GM18505 (cell line): ENCODE results near the gene CDC42BPA.

Source experiments
- ATAC-seq: cut with Tn5 transposase; IDR thresholded peaks from one replicate; pipeline ENCODE4 v1.9.1; 2021; ENCODE audit not compliant: unreplicated experiment
- POLR2A ChIP-seq: IDR thresholded peaks from 4 replicates; pipeline ENCODE4 v1.6.1; 2011; ENCODE audit warnings: borderline replicate concordance; ENCODE audit not compliant: insufficient read depth, insufficient read length; ENCODE audit errors: extremely low read depth

The CDC42BPA gene

DNA sequence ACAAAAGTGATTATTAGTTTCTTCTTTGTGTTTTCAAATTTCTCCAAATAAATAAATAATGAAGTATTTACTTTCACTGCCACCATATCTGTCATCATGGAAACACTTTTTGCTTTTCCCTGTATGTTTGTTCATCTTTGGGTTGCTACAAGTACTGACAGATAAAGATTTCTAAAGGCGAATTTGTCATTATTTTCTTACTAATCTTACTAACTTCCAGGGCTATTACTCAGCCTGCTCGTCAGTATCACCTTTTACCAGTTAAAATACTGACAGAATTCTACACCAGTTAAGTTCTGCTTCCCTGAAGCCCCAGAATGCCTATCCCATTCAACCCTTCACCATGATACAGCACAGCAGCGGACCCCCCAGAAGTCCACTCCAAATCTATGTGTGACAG is 106.1 kb downstream of the CDC42BPA start:
- no peak for ATAC-seq
- TF ChIP-seq POLR2A, result no peak

DNA sequence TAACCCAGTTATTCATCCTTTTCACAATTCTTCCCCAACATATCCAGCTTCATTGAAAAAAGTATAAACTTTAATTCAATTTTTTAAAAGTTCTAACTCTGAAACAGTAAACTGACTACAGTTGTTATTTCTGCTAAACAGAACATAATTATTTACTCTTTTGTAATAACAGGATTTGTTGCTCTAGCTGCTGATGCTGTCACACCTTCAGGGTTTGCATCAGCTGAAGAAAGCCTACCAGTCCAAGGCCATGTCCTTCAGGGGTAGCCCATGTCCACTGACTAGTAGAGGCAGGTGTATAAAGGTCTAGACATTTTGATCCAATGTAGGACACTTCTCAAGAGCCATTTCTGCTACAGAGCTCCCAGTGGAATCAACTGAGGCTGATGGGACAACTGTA is 107.7 kb downstream of the CDC42BPA start:
- TF ChIP-seq POLR2A, result no peak
- ATAC-seq, result no peak

GRCh38 chr1:227197064-227197463 is 121.2 kb downstream of the CDC42BPA start:
- no peak for TF ChIP-seq POLR2A
- no peak for ATAC-seq

- ATAC-seq, result peak; percentile 74
- no peak for TF ChIP-seq POLR2A
Measured at GRCh38 chr1:227192163-227192562, 126.1 kb downstream of the CDC42BPA start.

- TF ChIP-seq POLR2A, result no peak
- ATAC-seq, result no peak
Measured at GRCh38 chr1:227191607-227192006, 126.7 kb downstream of the CDC42BPA start.

DNA sequence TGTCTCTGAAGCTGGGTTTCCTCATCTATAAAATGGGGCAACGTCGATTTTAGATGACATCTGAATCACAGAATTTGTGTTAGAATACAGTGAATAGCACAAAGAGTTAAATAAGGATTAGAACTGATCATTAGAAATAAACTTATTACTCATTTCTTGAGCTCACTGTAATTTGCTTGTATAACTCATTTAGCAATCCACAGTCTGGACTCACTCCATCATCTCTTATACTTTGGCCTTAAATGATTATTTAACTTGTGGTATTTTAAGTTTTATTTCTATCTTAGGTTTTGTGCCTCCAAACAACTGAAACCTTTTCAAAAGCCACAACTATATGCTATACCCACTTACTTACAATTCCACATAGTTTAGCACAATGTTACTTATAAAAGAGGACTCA is 128.0 kb downstream of the CDC42BPA start:
- ATAC-seq, result no peak
- TF ChIP-seq POLR2A, result no peak

- no peak for TF ChIP-seq POLR2A
- ATAC-seq, result no peak
Measured at GRCh38 chr1:227185291-227185690, 133.0 kb downstream of the CDC42BPA start.

- ATAC-seq, result no peak
- no peak for TF ChIP-seq POLR2A
Measured at GRCh38 chr1:227182012-227182411, 136.3 kb downstream of the CDC42BPA start.

- TF ChIP-seq POLR2A, result no peak
- no peak for ATAC-seq
Measured at GRCh38 chr1:227175611-227176010, 142.7 kb downstream of the CDC42BPA start.

DNA sequence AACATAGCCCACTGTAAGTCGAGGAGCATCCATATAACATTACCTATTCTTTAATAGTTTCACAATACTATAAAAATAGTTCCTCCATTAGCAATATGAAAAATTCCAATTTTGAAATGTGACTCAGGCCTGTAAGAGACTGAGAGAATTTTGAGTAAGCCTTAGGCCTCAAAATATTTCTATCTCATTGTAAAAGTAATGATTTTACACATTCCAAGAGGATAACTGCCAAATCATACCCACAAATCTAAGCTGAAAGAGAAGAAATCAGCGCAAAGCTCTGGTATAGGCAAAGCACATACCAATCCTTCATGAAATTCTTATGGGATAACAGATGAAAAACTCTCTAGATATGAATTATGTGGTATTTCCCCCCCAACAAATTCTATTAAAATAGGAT is 144.1 kb downstream of the CDC42BPA start:
- TF ChIP-seq POLR2A, result no peak
- no peak for ATAC-seq

- no peak for ATAC-seq
- no peak for TF ChIP-seq POLR2A
Measured at GRCh38 chr1:227170361-227171166, 147.7 kb downstream of the CDC42BPA start.

GRCh38 chr1:227169343-227169742 is 148.9 kb downstream of the CDC42BPA start:
- no peak for ATAC-seq
- TF ChIP-seq POLR2A, result no peak

GRCh38 chr1:227167276-227168101 is 150.8 kb downstream of the CDC42BPA start:
- TF ChIP-seq POLR2A, result no peak
- no peak for ATAC-seq

DNA sequence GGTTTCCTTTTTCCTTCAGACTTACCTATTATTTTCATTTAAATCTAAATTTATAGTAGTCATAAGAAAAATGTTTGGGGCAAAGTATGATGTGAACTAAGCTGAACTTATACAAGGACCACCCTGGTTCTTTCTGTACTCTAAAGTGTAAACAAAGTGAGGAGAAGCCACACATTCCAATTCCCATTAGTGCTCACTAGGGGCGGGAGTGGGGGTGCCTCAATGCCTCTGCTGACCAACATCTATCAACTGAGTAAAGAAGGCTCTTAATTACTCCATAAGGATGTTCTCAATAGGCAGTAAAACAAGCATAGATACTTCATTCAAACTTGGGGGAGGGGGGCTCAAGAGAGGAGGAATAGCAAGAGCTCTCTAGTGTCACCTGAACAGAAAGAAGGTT is 151.7 kb downstream of the CDC42BPA start:
- TF ChIP-seq POLR2A, result no peak
- no peak for ATAC-seq
